ENCODE results near the gene GBP3. TPM values are rescaled to one million over a fixed set of nuclear protein-coding genes. Genes with fewer than 3 reads are reported as not detected.
"Not testable (repeated sequence)": the region's sequence is repeated elsewhere in the genome, so short reads cannot be mapped to it uniquely, and the experiment has no call there.

GBP3 gene
- total RNA-seq, 1 donor from 2014 or later = 25.9 TPM

GRCh38 chr1:89043940-89044339 lies 21.3 kb upstream of the GBP3 start:
- DNase-seq (ENCODE audit: low spot score) = no peak
- intact Hi-C loops (cut with DNase I) = no loop called here
- ATAC-seq = no peak

GRCh38 chr1:89042491-89042890 lies 19.8 kb upstream of the GBP3 start:
- no peak for ATAC-seq
- intact Hi-C loops (cut with DNase I) = no loop called here

GRCh38 chr1:89041721-89042120 lies 19.1 kb upstream of the GBP3 start:
- ATAC-seq (no peak), DNase-seq (ENCODE audit: low spot score) (no peak)
- intact Hi-C loops (cut with DNase I) = no loop called here

More at GRCh38 chr1:89042491-89042890, 19.8 kb upstream of the GBP3 start:
- DNase-seq (ENCODE audit: low spot score) = no peak

GRCh38 chr1:89041119-89041641 lies 18.5 kb upstream of the GBP3 start:
- ATAC-seq = no peak
- intact Hi-C loops (cut with DNase I) = no loop called here
- DNase-seq (ENCODE audit: low spot score) = no peak

- ATAC-seq (no peak), DNase-seq (ENCODE audit: low spot score) (no peak)
- intact Hi-C loops (cut with DNase I) = no loop called here
These were observed 17.6 kb upstream of the GBP3 start for GRCh38 chr1:89040315-89040626.

- intact Hi-C loops (cut with DNase I) = no loop called here
- ATAC-seq = no peak
- no peak for DNase-seq (ENCODE audit: low spot score)
These were observed 14.5 kb upstream of the GBP3 start for GRCh38 chr1:89037186-89037585.

- ATAC-seq = no peak
- DNase-seq (ENCODE audit: low spot score) = no peak
- intact Hi-C loops (cut with DNase I) = no loop called here
These were observed 12.4 kb upstream of the GBP3 start for GRCh38 chr1:89035080-89035479.

GRCh38 chr1:89034004-89034403 lies 11.3 kb upstream of the GBP3 start:
- ATAC-seq; DNase-seq (ENCODE audit: low spot score); intact Hi-C loops (cut with DNase I): not testable (repeated sequence)

- DNase-seq (ENCODE audit: low spot score); intact Hi-C loops (cut with DNase I); ATAC-seq: not testable (repeated sequence)
These were observed 6.4 kb upstream of the GBP3 start for GRCh38 chr1:89029051-89029450.

GRCh38 chr1:89025928-89026327 lies 3.3 kb upstream of the GBP3 start:
- no peak for ATAC-seq
- intact Hi-C loops (cut with DNase I) = no loop called here
- no peak for DNase-seq (ENCODE audit: low spot score)

GRCh38 chr1:89023026-89023425 lies 360 bp upstream of the GBP3 start:
- DNase-seq (ENCODE audit: low spot score) (no peak), ATAC-seq (no peak)
- intact Hi-C loops (cut with DNase I) = no loop called here

GRCh38 chr1:89018318-89018717 lies 4.3 kb downstream of the GBP3 start:
- ATAC-seq; DNase-seq (ENCODE audit: low spot score); intact Hi-C loops (cut with DNase I): not testable (repeated sequence)

GRCh38 chr1:89008511-89008910 lies 14.2 kb downstream of the GBP3 start:
- DNase-seq (ENCODE audit: low spot score) (no peak), ATAC-seq (no peak)
- intact Hi-C loops (cut with DNase I) = no loop called here

GRCh38 chr1:89005286-89006151 lies 17.1 kb downstream of the GBP3 start:
- intact Hi-C loops (cut with DNase I) = no loop called here
- ATAC-seq = peak; percentile 53
- no peak for DNase-seq (ENCODE audit: low spot score)

- DNase-seq (ENCODE audit: low spot score); ATAC-seq: not testable (repeated sequence)
- intact Hi-C loops (cut with DNase I) = loop anchor here (5.0 kb wide), 1 partner anchor 355 kb away; no protein-coding TSS in a partner anchor
These were observed 20.5 kb downstream of the GBP3 start for GRCh38 chr1:89002176-89002575.

- ATAC-seq = no peak
- no peak for DNase-seq (ENCODE audit: low spot score)
- intact Hi-C loops (cut with DNase I) = loop anchor here (5.0 kb wide), 1 partner anchor 356 kb away; no protein-coding TSS in a partner anchor
These were observed 21.2 kb downstream of the GBP3 start for GRCh38 chr1:89001510-89001909.

GRCh38 chr1:88998716-88999115 lies 23.9 kb downstream of the GBP3 start:
- DNase-seq (ENCODE audit: low spot score) (no peak), ATAC-seq (peak; percentile 89)
- intact Hi-C loops (cut with DNase I) = no loop called here

- intact Hi-C loops (cut with DNase I) = no loop called here
These were observed 32.2 kb downstream of the GBP3 start for GRCh38 chr1:88990426-88990825.

GRCh38 chr1:88985692-88986091 lies 37.0 kb downstream of the GBP3 start:
- ATAC-seq = no peak
- intact Hi-C loops (cut with DNase I) = no loop called here
- DNase-seq (ENCODE audit: low spot score) = no peak

More at GRCh38 chr1:88990426-88990825, 32.2 kb downstream of the GBP3 start:
- DNase-seq (ENCODE audit: low spot score) (no peak), ATAC-seq (no peak)

- peak; percentile 90 for ATAC-seq
- intact Hi-C loops (cut with DNase I) = no loop called here
- no peak for DNase-seq (ENCODE audit: low spot score)
These were observed 37.6 kb downstream of the GBP3 start for GRCh38 chr1:88985032-88985431.

GRCh38 chr1:88984569-88984968 lies 38.1 kb downstream of the GBP3 start:
- ATAC-seq (no peak), DNase-seq (ENCODE audit: low spot score) (no peak)
- intact Hi-C loops (cut with DNase I) = no loop called here
